Right ventricle myocardium superior (tissue), 1 donor: Measurements from ENCODE around the gene CAMK2A. TPM values are rescaled to one million over a fixed set of nuclear protein-coding genes. Genes with fewer than 3 reads are reported as not detected.
A peak's percentile ranks its signal among the peaks of the same experiment; 100 is the strongest.

ENCODE experiments used
- ATAC-seq: fragments of 200-7000 bp; cut with Tn5 transposase; one replicate; pipeline ENCODE4 v1.9.1; 2020; ENCODE audit warnings: mild to moderate bottlenecking; ENCODE audit not compliant: poor library complexity
- DNase-seq: peaks from one replicate; pipeline ENCODE4 v3.0.0-alpha.2; 2020
- intact Hi-C: fragments of 100-400 bp; cut with DNase I; formaldehyde crosslinking; loops from one replicate; pipeline ENCODE4 v1.11.2; 2022
- total RNA-seq: library from RNA; stranded (reverse); fragmentation: NEBNext Ultra II Directional; extraction: Animal tissue kit (Norgen Biotek cat#: 25700); gene quantifications from one replicate; pipeline ENCODE4 v1.2.1, GENCODE V29; 2021
- donor health status: DM: no; HTN: yes; CAD: no; lungs with severe emphysema.

CAMK2A gene
- total RNA-seq, 1 donor from 2014 or later = 17.1 TPM

DNA sequence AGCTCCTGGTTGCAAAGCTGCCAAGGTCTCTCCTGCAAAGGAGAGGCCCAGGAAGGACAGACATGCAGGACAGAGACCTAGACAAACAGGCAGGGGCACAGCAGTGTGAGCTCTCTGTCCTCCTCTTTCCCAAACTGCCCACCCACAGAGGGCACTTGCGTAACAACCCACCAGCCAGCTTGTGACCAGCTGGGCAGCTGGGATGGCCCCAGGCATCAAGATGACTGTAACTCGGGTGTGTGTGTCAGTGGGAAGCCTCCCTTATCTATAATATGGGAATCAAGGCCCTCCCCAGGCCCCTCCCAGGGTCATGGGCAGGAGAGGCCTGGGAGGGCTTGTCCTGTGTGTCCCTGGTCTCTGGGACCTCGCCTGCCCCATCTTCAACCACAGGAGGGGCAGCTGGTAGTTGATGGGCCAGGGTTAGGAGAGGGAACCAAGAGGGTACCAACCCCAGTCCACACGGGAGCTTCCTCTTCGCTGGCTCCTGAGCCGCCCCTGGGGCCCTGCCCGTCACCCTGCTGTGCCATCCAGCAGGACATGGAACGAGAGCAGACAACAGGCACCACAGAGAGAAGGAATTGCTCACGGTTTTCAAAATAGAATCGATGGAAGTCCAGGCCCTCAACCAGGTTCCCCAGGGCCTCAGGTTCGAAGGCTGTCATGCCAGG lies 61.8 kb downstream of the CAMK2A start:
- DNase-seq = no peak
- no peak for ATAC-seq
- intact Hi-C loops = no loop called here

DNA sequence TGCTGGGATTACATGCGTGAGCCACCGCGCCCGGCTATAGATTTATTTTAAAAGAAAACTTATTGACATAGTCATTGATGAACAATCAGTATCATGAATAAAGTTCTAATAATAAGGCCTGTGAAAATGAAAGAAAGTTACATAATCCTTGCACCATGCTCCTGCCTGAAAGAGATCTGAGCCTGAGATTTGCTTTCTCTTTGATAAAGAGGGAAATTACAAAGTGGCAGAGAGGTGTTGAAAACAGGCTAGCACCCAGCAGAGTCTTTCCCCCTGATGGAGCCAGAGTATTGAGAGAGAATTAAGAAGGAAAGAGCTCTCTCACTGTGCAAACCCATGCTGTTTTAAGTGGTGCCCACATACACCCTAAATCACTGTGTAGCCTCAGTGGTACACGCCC lies 62.5 kb downstream of the CAMK2A start:
- no peak for ATAC-seq
- intact Hi-C loops = no loop called here

DNA sequence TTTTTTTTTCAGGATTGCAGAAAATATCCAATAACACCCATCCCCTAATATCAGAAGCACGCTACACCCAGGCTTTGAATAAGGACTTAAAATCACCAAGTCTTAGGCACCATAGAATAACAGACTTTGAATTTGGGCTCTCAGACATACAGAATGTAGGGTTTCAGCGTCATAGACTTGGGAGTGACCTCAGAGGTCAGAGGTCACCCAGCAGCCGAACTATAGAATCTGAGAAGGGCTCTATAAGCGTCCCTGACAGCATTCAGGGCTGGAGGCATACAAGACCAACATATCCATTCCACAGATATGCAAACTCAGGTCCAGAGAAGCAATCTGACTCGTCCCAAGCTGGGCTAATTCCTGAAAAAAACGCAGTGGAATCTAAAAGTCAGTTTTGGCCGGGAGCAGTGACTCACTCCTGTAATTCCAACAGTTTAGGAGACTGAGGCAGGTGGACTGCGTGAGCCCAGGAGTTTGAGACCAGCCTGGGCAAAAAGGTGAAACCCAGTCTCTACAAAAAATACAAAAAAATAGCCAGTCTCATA lies 65.0 kb downstream of the CAMK2A start:
- intact Hi-C loops = no loop called here
- DNase-seq = no peak
- ATAC-seq = no peak

More for the DNA sequence above, 62.5 kb downstream of the CAMK2A start:
- no peak for DNase-seq

DNA sequence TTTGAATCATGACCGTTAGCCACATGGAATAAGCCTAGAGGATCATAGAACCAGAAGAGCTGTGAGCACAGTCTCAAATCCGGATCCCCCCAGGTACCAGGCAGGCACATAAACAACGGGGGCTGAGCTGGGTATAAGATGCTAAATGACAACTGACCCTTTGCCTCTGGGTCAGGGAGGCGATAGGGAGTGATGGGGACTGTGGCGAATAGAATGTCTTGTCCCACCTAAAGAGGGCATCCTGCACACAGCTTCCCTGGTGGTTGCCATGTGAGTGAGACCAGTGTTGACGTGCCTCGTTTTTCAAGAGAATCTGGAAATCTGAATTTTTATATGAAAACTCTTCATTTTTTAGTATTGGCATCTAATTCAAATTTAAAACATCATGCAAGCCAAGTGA lies 66.1 kb downstream of the CAMK2A start:
- DNase-seq (no peak), ATAC-seq (no peak)
- intact Hi-C loops = no loop called here

GRCh38 chr5:150222906-150223305 lies 66.7 kb downstream of the CAMK2A start:
- DNase-seq (no peak), ATAC-seq (no peak)
- intact Hi-C loops = no loop called here

DNA sequence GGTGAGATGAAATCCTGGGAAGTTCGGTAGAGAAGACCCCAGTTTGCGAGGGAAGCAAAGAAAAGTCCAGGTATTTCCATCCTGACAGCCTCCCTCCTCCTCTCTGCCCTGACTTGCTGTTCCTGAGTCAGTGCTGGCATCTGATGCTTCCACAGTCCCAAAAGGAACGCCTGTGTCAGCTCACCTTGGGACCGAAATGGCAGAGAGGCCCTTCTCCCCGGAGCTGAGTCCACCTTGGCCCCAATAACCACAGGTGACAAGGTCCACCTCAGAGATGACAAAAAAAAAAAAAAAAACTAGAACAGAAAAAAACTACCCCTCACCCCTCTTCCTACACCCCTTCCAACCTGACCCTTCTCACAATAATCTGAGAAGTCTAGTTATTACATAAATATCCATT lies 68.1 kb downstream of the CAMK2A start:
- ATAC-seq = no peak
- intact Hi-C loops = no loop called here
- DNase-seq = no peak

DNA sequence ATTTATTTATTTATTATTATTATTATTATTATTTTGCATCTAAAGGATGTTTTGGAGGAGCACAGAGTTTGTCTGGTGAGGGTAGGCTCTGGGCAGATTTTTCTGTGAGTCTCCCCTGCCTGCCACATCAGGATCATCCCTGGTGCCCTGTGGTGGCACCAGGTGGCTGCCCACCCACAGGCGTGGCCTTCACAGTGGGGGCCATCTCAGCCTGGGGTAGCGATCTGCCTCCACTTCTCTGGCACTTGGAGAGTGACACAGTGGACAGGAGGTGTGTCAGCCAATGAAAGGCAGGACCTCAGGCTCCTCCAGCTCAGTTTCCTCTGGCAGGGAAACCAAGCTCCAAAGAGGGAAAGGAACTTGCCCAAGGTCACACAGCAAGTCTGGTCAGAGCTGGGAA lies 69.7 kb downstream of the CAMK2A start:
- DNase-seq = no peak
- intact Hi-C loops = no loop called here
- ATAC-seq = no peak

DNA sequence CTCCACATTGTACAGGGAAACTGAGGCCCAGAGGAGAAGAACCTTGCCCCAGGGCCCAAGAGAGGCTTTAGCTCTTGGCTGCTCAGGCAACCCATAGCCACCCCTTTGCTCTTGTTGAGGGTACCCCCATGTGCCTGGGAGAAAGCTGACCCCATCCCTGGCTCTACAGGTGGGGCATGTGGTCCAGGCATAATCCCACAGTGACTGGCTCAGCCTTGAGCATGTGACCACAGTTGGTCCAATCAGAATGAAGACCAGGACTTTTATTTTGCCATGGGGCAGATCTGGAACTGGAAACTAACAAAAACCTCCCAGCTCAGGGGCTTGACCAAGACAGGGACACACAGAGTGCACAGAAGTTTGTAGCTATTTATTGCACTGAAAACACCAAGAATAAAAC lies 70.4 kb downstream of the CAMK2A start:
- DNase-seq = no peak
- ATAC-seq = no peak
- intact Hi-C loops = no loop called here

DNA sequence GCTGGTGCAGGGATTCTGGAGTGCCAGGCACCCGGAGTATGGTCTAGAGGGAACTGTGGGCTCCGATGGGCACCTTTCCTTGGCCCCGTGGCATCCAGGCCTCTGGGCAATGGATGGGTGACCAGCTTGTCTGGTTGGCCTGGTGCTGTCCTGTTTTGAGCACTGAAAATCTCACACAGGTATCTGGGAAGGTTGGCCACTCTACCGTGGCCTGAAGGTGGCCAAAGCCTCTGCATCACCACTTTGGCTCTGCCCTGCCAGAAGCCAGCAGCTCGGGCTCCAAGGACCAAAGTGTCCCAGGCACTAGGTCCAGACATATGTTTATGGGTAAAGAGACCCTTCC lies 70.9 kb downstream of the CAMK2A start:
- intact Hi-C loops = loop anchor here (1.0 kb wide), 1 partner anchor 57 kb away; no protein-coding TSS in a partner anchor
- no peak for ATAC-seq
- no peak for DNase-seq

- intact Hi-C loops = loop anchor here (1.0 kb wide), 1 partner anchor 57 kb away; no protein-coding TSS in a partner anchor
These were observed 71.5 kb downstream of the CAMK2A start for GRCh38 chr5:150217873-150218692.

DNA sequence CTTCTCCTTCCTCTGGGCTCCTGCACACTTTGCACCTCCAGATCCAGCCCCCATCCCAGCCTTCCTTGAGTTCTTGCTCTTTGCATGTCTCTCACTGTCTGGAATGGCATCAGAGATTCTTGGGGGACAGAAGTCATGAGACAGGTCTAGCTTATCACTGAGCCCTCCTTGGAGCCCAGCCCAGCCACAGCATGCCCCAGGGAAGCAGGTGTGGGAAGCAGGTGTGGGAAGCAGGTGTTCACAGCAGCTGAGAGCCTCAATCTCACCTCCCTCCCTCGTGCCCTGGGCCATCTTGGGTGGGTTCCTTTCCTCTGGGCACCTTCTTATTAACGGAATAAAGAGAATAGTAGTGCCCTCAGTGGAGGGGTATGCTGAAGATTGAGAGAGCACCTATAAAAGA lies 72.5 kb downstream of the CAMK2A start:
- no peak for DNase-seq
- intact Hi-C loops = no loop called here
- ATAC-seq = no peak

More at GRCh38 chr5:150217873-150218692, 71.5 kb downstream of the CAMK2A start:
- DNase-seq (peak; percentile 85), ATAC-seq (peak; percentile 87)

GRCh38 chr5:150215979-150216944 lies 73.3 kb downstream of the CAMK2A start:
- intact Hi-C loops = no loop called here
- ATAC-seq = no peak
- no peak for DNase-seq

DNA sequence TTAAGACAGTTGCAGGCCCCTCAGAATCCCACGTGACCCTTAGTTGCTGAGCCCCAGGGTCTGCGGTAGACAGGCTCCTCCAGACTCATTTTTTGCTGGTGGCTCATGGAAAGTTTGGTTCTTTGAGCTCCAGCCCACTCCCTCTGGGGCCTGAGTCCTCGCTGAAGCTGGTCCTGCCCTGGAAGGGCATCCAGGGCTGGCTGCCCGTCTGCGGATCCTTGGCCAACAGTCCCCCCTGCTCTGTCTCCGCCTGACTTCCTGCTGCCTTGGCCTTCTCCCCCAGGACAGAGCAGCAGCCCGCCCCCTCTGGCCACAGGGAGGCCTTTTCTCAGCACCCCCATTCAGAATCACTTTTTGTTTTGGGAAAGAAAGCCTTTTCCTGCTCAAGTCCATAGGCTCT lies 75.3 kb downstream of the CAMK2A start:
- no peak for ATAC-seq

GRCh38 chr5:150213530-150213929 lies 76.0 kb downstream of the CAMK2A start:
- intact Hi-C loops = no loop called here
- DNase-seq (no peak), ATAC-seq (no peak)

More for the DNA sequence above, 75.3 kb downstream of the CAMK2A start:
- DNase-seq = peak; percentile 61
- intact Hi-C loops = no loop called here

DNA sequence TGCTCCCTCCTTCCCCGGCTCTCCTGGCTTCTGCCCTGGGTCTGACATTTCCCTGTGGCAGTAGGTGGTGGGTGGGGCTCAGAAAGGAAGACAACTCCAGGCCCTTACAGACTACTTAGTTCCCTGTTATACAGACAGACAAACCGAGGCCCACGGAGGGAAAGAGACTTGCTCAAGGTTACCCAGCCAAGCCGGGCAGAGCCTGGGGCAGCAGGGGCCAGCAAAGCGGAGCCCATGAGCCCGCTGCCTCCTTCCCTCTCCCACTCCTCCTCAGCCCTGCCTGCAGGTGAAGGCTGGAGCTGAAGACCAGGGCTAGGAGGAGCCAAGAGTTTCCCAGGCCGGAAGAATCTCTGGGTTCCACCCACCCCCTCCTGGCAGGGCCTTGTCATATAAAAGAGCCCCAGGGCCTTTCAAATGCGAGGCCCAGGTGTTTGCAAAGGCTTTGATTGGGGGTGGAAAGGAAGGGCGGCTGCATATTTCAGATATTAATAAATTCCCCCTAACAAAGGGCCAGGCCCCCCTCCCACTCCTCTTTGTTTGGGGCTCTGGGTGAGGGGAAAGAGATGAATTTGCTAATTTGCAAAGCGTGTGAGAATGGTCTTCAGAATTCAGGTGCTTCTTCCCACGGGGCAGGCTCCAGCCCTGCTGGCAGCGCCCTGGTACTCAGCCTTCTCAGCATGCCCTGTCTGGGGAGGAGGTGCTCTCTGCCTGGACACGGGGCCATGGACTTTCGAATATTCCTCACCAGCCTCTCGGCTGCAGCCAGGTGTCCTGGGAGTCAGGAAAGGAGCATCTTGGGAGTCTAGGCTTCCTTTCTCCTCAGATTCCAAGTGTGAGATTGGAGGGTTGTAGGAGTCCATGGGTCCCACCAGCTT lies 78.2 kb downstream of the CAMK2A start:
- DNase-seq (no peak), ATAC-seq (no peak)
- intact Hi-C loops = no loop called here

DNA sequence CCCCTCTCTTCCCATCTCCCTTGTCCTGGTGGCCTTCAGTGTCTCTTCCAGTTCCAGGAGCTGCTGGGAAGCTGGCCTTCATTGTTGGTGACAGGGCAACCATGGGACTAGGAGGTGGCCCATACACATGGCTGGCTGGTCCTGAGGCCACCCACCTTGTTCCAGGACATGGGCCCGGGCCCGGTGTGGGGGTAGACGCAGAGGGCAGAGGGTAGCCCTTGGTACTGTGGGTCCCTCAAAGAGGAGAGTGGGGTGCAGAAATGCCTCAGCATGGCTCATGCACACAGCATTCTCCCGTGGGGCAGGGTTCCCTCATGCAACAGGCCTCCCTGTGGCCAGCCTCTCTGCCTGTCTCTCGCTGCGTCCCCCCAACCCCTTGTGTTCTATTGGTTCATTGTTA lies 78.9 kb downstream of the CAMK2A start:
- no peak for ATAC-seq
- DNase-seq = no peak
- intact Hi-C loops = no loop called here

- intact Hi-C loops = no loop called here
- no peak for ATAC-seq
- no peak for DNase-seq
These were observed 80.4 kb downstream of the CAMK2A start for GRCh38 chr5:150209099-150209635.
